GM21529 (cell line): ENCODE measurements around the gene LTBP1.

Experiments used
- ATAC-seq: cut with Tn5 transposase; IDR thresholded peaks from one replicate; pipeline ENCODE4 v1.9.1; 2021; ENCODE audit not compliant: unreplicated experiment

Gene LTBP1

GRCh38 chr2:33395655-33396249 is 449.0 kb downstream of the LTBP1 start:
- no peak for ATAC-seq

DNA sequence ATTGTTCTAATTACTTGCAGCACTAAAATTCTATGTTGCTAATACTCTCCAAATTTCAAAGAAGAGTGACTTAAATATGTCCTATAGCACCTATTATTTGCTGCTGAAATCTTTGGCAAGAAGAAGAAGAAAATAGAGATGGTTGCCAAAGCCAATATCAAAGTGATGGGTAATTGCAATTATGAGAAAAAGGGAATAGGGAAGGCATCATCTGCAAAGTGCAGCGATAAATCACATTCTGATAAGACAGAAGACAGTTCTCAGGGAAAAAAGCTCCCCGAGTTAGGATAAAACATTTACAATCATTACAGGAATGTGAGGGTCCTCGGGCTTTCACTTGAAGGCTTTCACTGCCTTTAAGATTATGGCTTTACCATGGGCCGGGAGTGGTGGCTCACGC is 457.6 kb downstream of the LTBP1 start:
- ATAC-seq: no peak

- ATAC-seq: no peak
Measured at GRCh38 chr2:33406622-33407021, 459.9 kb downstream of the LTBP1 start.

DNA sequence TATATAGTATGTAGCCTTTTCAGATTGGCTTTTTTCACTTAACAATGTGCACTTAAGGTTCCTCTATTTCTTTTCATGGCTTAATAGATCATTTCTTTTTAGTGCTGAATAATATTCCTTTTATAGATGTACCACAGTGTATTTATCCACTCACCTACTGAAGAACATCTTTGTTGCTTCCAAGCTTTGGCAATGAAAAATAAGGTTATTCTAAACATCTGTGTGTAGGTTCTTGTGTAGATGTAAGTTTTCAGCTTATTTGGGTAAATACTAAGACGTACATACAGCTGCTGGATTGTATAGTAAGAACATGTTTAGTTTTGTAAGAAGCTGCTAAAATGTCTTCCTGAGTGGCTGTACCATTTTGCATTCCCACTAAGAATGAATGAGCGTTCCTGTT is 461.4 kb downstream of the LTBP1 start:
- no peak for ATAC-seq

- ATAC-seq: no peak
Measured at GRCh38 chr2:33409417-33409955, 462.7 kb downstream of the LTBP1 start.

- ATAC-seq: no peak
Measured at GRCh38 chr2:33411765-33412164, 465.0 kb downstream of the LTBP1 start.

DNA sequence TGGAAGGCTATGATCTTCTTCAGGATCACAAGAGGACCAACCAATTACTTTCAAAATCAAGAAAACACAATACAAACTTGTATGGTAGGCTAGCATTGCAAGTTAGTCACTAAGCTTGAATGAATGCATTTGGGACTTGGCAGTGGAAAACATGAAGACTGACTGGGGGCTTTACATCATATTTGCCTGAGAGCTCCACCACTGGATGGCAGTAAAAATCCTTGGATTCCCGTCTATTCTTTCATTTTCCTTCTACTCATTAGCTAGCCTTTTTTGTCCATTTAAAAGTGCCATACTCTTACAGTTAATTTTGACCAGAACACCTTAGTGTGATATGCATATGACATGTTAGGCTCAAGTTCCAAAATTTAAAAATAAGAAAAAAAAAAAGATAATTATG is 466.2 kb downstream of the LTBP1 start:
- ATAC-seq: no peak

DNA sequence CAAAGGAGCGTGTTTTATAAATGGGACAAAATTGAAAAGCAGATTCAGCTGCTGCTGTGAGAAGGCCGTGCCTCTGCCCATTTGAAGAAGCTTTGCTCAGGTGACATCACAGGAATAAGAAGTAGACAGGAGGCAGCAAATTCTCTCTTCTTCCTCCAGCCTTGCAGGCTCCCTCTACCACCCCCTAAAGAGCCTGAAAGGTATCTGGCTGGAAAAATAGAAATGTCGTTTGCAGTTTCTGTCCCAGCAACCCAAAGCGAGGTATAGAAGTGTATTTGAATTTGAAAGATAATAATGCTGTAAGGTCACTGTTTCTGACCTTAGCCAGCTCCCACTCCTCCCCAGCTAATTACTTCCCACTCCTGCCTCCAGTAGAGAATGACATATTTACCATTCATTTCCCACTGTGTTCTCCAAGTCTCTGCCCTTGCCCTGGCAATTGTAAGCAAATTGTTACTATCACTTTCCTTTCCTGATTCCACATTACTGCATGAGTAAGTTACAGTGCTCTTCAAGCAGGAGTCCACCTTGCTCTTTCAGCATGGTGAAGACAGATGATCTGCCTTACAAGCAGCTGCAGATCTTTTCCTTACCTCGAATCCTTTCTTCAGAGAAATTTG is 472.9 kb downstream of the LTBP1 start:
- ATAC-seq: no peak

DNA sequence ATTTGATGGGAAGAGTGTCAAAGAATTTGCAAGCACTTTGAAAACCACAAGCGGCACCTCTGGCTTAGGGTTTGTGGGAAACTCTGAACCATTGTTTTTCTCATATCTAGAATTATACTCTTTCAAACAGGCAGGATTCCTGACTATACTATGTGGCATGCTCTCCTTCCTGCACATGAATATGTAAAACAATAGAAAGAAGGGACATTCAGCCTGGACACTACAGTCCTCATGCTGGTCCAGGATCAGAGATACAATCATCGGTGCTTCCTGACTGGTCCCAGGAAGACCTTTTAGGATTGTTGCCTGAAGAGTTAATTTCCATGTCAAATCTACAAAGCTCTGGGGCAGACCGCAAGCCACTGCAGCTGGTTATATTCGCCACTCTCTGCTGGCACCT is 474.0 kb downstream of the LTBP1 start:
- ATAC-seq: no peak

- ATAC-seq: no peak
Measured at GRCh38 chr2:33421820-33422219, 475.1 kb downstream of the LTBP1 start.

- no peak for ATAC-seq
Measured at GRCh38 chr2:33425161-33425560, 478.4 kb downstream of the LTBP1 start.

GRCh38 chr2:33425586-33426031 is 478.9 kb downstream of the LTBP1 start:
- no peak for ATAC-seq

- no peak for ATAC-seq
Measured at GRCh38 chr2:33426666-33427231, 480.0 kb downstream of the LTBP1 start.

DNA sequence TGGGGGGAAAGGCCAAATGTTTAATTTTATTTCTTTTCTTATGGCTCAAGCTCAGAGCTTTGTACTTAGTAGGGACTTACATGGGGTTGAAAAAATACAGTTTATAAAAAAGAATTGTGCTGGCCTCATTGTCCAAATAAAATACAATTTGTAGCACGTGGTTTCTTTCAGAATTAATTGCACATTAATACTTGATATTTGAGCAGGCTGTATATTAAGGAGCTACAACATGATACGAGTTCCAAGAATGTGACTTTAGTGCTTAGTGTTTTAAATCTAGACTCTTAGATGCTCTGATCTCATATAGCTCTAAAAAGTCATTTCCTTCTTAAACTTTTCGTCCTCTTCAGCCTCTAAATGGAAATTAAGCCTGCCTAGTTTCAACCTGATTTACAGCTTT is 483.3 kb downstream of the LTBP1 start:
- ATAC-seq: no peak

GRCh38 chr2:33430856-33431255 is 484.1 kb downstream of the LTBP1 start:
- no peak for ATAC-seq

- ATAC-seq: no peak
Measured at GRCh38 chr2:33432871-33433270, 486.1 kb downstream of the LTBP1 start.

DNA sequence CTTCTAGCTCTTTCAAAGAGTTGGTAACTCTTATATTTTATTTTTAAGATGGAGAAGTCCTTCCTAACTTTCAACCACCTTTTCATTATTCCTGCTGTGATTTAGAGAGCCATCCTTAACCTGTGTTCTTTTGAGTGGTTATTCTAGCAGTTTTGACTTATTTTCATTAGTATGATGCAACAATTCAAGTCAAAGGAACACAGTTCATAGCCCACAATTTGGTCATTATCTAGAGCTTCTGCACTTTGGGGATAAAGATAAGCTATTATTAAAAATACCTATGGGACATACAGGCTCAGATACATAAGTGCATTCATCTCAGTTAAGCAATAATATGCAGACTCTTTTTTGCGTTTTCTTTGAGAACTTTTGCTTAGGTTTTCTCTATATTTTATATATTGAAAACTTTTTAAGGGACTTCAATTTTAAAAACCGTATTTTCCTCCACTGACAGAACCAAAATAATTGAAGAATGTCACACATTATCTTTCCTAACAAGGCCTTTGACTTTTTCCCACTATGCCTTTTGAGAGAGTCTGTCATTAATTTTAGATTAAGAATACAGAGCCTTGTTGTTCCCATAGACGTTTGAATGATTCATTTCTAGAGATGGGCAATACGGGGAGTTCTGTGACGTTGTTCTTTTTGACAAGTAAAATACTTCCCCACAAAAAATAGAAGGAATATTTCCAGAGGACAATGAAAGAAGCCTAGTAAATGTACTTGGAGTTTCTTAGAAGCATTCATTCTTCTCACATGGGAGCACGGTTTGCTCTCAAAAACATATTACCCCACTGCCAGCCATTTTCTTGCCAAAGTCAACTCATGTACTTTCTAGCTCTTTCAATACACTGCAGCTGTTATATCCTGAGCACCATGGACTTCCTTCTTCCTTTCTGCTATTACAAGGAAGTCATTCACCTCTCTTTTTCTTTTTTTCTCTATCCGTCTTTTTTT is 486.8 kb downstream of the LTBP1 start:
- ATAC-seq: no peak

GRCh38 chr2:33435518-33435917 is 488.8 kb downstream of the LTBP1 start:
- no peak for ATAC-seq

DNA sequence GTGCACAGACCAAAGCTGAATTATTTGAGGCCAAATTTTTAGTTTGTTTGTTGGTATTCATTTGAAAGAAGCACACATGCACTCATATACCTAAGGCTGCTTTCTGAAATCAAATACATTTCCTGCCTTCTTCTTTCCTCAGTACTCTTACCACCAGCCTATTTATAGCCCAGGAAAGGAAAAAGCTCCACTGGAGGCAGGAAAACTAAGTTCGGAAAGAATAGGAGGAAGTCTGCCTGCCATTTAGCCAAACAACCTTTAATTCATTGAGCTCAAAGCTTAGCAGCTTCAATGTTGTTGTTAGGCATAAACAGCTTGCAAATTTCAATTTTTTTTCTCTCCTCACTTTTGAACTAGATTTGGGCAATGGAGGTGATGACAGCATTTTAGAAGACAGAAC is 489.3 kb downstream of the LTBP1 start:
- no peak for ATAC-seq

DNA sequence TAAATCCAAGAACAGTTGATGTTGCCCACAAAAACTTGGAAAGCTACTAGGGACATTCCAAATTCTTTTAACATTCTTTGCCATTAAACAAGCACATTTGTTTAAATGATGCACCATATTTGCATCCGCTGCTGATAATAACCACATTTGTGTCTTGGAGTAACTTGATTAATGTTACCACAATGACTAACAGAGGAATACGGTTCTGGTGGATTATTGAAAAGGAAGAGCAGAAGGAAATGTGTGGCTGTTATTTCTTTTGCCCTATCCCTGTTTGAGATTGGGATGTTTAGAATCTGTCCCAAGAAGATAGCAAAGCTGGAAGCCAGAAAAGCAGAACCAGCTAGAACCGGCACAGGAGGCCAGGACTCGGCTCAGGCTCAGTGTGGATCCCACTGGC is 490.5 kb downstream of the LTBP1 start:
- no peak for ATAC-seq

DNA sequence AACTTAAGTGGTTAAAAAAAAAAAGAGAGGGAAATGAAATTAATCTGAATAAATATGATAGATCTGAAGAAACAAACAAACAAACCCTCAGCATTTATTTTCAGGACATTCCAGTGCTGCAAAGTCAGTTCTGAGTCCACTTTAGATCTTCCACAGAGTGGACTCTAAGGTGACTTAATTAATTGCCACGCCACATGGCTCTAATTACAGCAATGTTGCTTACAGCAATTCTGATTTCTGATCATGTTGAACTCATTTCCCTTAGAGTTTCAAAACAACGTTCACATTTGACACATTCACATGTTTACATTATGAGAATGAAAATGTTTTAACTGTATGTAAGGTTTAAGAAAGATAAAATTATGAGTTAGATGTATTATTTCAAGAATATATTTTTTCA is 491.1 kb downstream of the LTBP1 start:
- no peak for ATAC-seq
